Measurements from ENCODE around the gene UCK2. TPM values are rescaled to one million over a fixed set of nuclear protein-coding genes. Genes with fewer than 3 reads are reported as not detected.
"Not testable (repeated sequence)": the region's sequence is repeated elsewhere in the genome, so short reads cannot be mapped to it uniquely, and the experiment has no call there.

The UCK2 gene
- total RNA-seq (2022), result 65.0 and 67.2 TPM in 2 replicates
- Bru-seq, nascent RNA, result percentile 90 among the genes with signal in this experiment
- BruChase-seq, experiment 1, labeled RNA remaining after a 2-hour chase, result percentile 84 among the genes with signal in this experiment
- percentile 85 among the genes with signal in this experiment for BruChase-seq, experiment 2, labeled RNA remaining after a 6-hour chase
- long read RNA-seq, full-length matches to known transcripts, result 72 of 108 reads
- long read RNA-seq, partial matches to known transcripts, result 26 of 108 reads
- long read RNA-seq, other reads (novel, unspliced or antisense), result 10 of 108 reads

GRCh38 chr1:165827268-165828102 is at the start of gene UCK2:
TSS of gene UCK2 (plus strand) at chr1:165827614. CDS start at chr1:165827834, 220 bp downstream.
- DNase-seq, result peak; percentile 89 to 90
- Mint-ChIP-seq H3K27ac (ENCODE audit: unreplicated experiment) (peak within 1 kb of the TSS; percentile 95), H3K36me3 (ENCODE audit: insufficient read depth, unreplicated experiment) (peaks cover 16% of the 10 kb centered on the region), H3K4me3 (ENCODE audit: unreplicated experiment) (peak within 1 kb of the TSS; percentile 92), H3K9me3 (ENCODE audit: unreplicated experiment) (no peaks in the 10 kb centered on the region), H3K27me3 (ENCODE audit: insufficient read depth, unreplicated experiment) (no peaks in the 10 kb centered on the region), H3K4me1 (ENCODE audit: low read depth, unreplicated experiment) (no peaks in the 10 kb centered on the region)
- BruUV-seq (replicated peaks), result no TSS peak
- CTCF ChIA-PET, result interaction anchor here (0.6 kb wide), 1 partner anchor 180 kb away, joined by 3 read pairs; no protein-coding TSS in a partner anchor
- peak within 1 kb of the TSS; percentile 93 for H3K4me3 ChIP-seq (ENCODE audit: low read depth, low read length)
- no peaks in the 10 kb centered on the region for H3K9me3 ChIP-seq
- H3K4me1 ChIP-seq, result peaks cover 7% of the 10 kb centered on the region; the same call in 1 of the 2 replicates
- no peaks in the 10 kb centered on the region for H3K27me3 ChIP-seq (replicated peaks; ENCODE audit: control insufficient read depth, insufficient read depth, low read length)
- intact Hi-C loops (cut with micrococcal nuclease; ENCODE audit: unreplicated experiment), result loop anchor here (1.0 to 2.0 kb wide), 4 partner anchors 58 to 197 kb away; partner anchors contain the start of gene MGST3
- H3K36me3 ChIP-seq (ENCODE audit: control insufficient read depth, insufficient read depth, low read length), result no peaks in the 10 kb centered on the region
- peak in 1 of 2 experiments; percentile 0 for TF ChIP-seq CTCF (IDR thresholded peaks at IDR 0.05; ENCODE audit: insufficient read depth in 1 of 2, low read depth in 1 of 2, low read length in 1 of 2, severe bottlenecking in 1 of 2, unreplicated experiment in 1 of 2)
- POLR2A ChIA-PET, result interaction anchor here (1.1 kb wide), 1 partner anchor 59 kb away, joined by 3 read pairs; the partner anchor contains the start of gene TMCO1

GRCh38 chr1:165778197-165778596 is 49.2 kb upstream of the UCK2 start:
- H3K4me3 Mint-ChIP-seq (ENCODE audit: unreplicated experiment); BruUV-seq (replicated peaks); H3K9me3 ChIP-seq; intact Hi-C loops (cut with micrococcal nuclease; ENCODE audit: unreplicated experiment); H3K9me3 Mint-ChIP-seq (ENCODE audit: unreplicated experiment); H3K4me1 ChIP-seq; H3K36me3 ChIP-seq (ENCODE audit: control insufficient read depth, insufficient read depth, low read length); H3K27me3 ChIP-seq (replicated peaks; ENCODE audit: control insufficient read depth, insufficient read depth, low read length); DNase-seq; CTCF ChIA-PET; H3K4me1 Mint-ChIP-seq (ENCODE audit: low read depth, unreplicated experiment); H3K27ac Mint-ChIP-seq (ENCODE audit: unreplicated experiment); POLR2A ChIA-PET; H3K4me3 ChIP-seq (ENCODE audit: low read depth, low read length); H3K27me3 Mint-ChIP-seq (ENCODE audit: insufficient read depth, unreplicated experiment): not testable (repeated sequence)
- H3K36me3 Mint-ChIP-seq (ENCODE audit: insufficient read depth, unreplicated experiment), result peaks cover 11% of the 10 kb centered on the region

- H3K9me3 ChIP-seq; H3K4me1 Mint-ChIP-seq (ENCODE audit: low read depth, unreplicated experiment); H3K36me3 Mint-ChIP-seq (ENCODE audit: insufficient read depth, unreplicated experiment); CTCF ChIA-PET; H3K4me3 Mint-ChIP-seq (ENCODE audit: unreplicated experiment); H3K27me3 Mint-ChIP-seq (ENCODE audit: insufficient read depth, unreplicated experiment); POLR2A ChIA-PET; H3K9me3 Mint-ChIP-seq (ENCODE audit: unreplicated experiment); H3K4me3 ChIP-seq (ENCODE audit: low read depth, low read length); intact Hi-C loops (cut with micrococcal nuclease; ENCODE audit: unreplicated experiment); H3K4me1 ChIP-seq; BruUV-seq (replicated peaks); H3K27me3 ChIP-seq (replicated peaks; ENCODE audit: control insufficient read depth, insufficient read depth, low read length); H3K27ac Mint-ChIP-seq (ENCODE audit: unreplicated experiment); DNase-seq; H3K36me3 ChIP-seq (ENCODE audit: control insufficient read depth, insufficient read depth, low read length): not testable (repeated sequence)
Measured at GRCh38 chr1:165783519-165783918, 43.9 kb upstream of the UCK2 start.

- H3K27me3 ChIP-seq (replicated peaks; ENCODE audit: control insufficient read depth, insufficient read depth, low read length), result no peaks in the 10 kb centered on the region
- Mint-ChIP-seq H3K36me3 (ENCODE audit: insufficient read depth, unreplicated experiment) (peaks cover 6% of the 10 kb centered on the region), H3K4me1 (ENCODE audit: low read depth, unreplicated experiment) (no peaks in the 10 kb centered on the region), H3K27ac (ENCODE audit: unreplicated experiment) (no peak overlapping the region), H3K4me3 (ENCODE audit: unreplicated experiment) (no peak overlapping the region), H3K27me3 (ENCODE audit: insufficient read depth, unreplicated experiment) (peaks cover 4% of the 10 kb centered on the region), H3K9me3 (ENCODE audit: unreplicated experiment) (no peaks in the 10 kb centered on the region)
- H3K4me1 ChIP-seq, result no peaks in the 10 kb centered on the region
- ChIA-PET CTCF (no interaction called here), POLR2A (no interaction called here)
- H3K36me3 ChIP-seq (ENCODE audit: control insufficient read depth, insufficient read depth, low read length), result no peaks in the 10 kb centered on the region
- DNase-seq, result no peak
- no peak overlapping the region for H3K4me3 ChIP-seq (ENCODE audit: low read depth, low read length)
- no TSS peak for BruUV-seq (replicated peaks)
- intact Hi-C loops (cut with micrococcal nuclease; ENCODE audit: unreplicated experiment), result no loop called here
- no peaks in the 10 kb centered on the region for H3K9me3 ChIP-seq
- no peak for TF ChIP-seq CTCF (IDR thresholded peaks at IDR 0.05; ENCODE audit: insufficient read depth in 1 of 2, low read depth in 1 of 2, low read length in 1 of 2, severe bottlenecking in 1 of 2, unreplicated experiment in 1 of 2)
Measured at GRCh38 chr1:165787741-165788140, 39.7 kb upstream of the UCK2 start.
